SK-N-MC (cell line): ENCODE measurements around the gene CADM4.

Experiments used
- EZH2 ChIP-seq: fragments of 200-600 bp; sonication (generic); IDR thresholded peaks from one replicate; pipeline ENCODE4 v1.6.1; 2017; ENCODE audit warnings: antibody characterized with exemption
- POLR2AphosphoS5 ChIP-seq: IDR thresholded peaks from 2 replicates; pipeline ENCODE4 v1.6.1; 2012; ENCODE audit warnings: mild to moderate bottlenecking, low read depth, low read length, borderline replicate concordance

- TF ChIP-seq POLR2AphosphoS5: peak; percentile 65; the same call in 1 of the 2 replicates
- TF ChIP-seq EZH2: no peak
Observed at GRCh38 chr19:43639519-43640423, at the start of gene CADM4.
